Adrenal gland (tissue), 12 donors: ENCODE data around the gene SORBS1. TPM values are rescaled to one million over a fixed set of nuclear protein-coding genes. Genes with fewer than 3 reads are reported as not detected.
A peak's percentile ranks its signal among the peaks of the same experiment; 100 is the strongest.

Source experiments
- DNase-seq, 7 donors: peaks; one replicate each; pipeline ENCODE4 v3.0.0-alpha.2; 2019 to 2020
- H3K27ac ChIP-seq, 5 donors: fragments of 200-600 bp; sonication (generic) in 4 of 5; 1 replicate in 3 of 5; 2 replicates in 2 of 5; pipeline versions ENCODE4 v1.5.1 to v1.8.0; 2016 to 2020; ENCODE audit warnings: mild to moderate bottlenecking in 1 of 5
- H3K27me3 ChIP-seq: fragments of 200-600 bp; 2 replicates; pipeline ENCODE4 v1.8.0; 2021
- H3K36me3 ChIP-seq, 2 donors: fragments of 200-600 bp; replicated peaks in 1 of 2; 1 replicate in 1 of 2; 2 replicates in 1 of 2; pipeline versions ENCODE4 v1.5.1 to v1.8.0; 2018 to 2022
- H3K4me1 ChIP-seq, 2 donors: fragments of 200-600 bp; replicated peaks in 1 of 2; 1 replicate in 1 of 2; 2 replicates in 1 of 2; pipeline versions ENCODE4 v1.5.1 to v1.8.0; 2018 to 2021
- H3K4me3 ChIP-seq, 4 donors: fragments of 200-600 bp; sonication (generic) in 3 of 4; one replicate each; pipeline ENCODE4 v1.5.1; 2016 to 2018
- H3K9me3 ChIP-seq, 3 donors: fragments of 200-600 bp; sonication (generic) in 1 of 3; replicated peaks in 1 of 3; 1 replicate in 2 of 3; 2 replicates in 1 of 3; pipeline versions ENCODE4 v1.5.1 to v1.8.0; 2016 to 2021
- POLR2A ChIP-seq, 2 donors: fragments of 450-650 bp; IDR thresholded peaks; one replicate each; pipeline ENCODE4 v1.6.1; 2017; ENCODE audit warnings: antibody characterized with exemption in 2 of 2, mild to moderate bottlenecking in 2 of 2, moderate library complexity in 1 of 2
- WGBS, 4 donors: extraction: QIAGEN DNeasy Blood & Tissue Kit in 2 of 4; methylation state at CpG; one replicate each; pipeline versions ENCODE4 v1.1.5 to v1.1.7; 2013 to 2017; 5-methylcytosine and 5-hydroxymethylcytosine counted together
- intact Hi-C, 2 donors: fragments of 100-400 bp; cut with DNase I; formaldehyde crosslinking; loops; one replicate each; pipeline versions ENCODE4 v1.14.1 to v1.15.0; 2022 to 2023
- polyA plus RNA-seq, 3 donors: library from polyadenylated mRNA; stranded (reverse); fragments of 200-250 nt in 2 of 3; fragments of 350-450 nt in 1 of 3; fragmentation: Illumina TruSeq in 1 of 3; extraction: RNeasy Lipid Tissue Mini Kit (QIAGEN cat#74804) in 1 of 3; gene quantifications; one replicate each; pipeline ENCODE4 v1.2.3, GENCODE V29; 2013 to 2014
- total RNA-seq, 9 donors: library from RNA; depleted of rRNA in 4 of 9; stranded (reverse); fragments of >200 nt in 4 of 9; fragments of 120-200 nt in 1 of 9; fragmentation: NEBNext Ultra II Directional in 1 of 9; extraction: Animal tissue kit (Norgen Biotek cat#: 25700) in 1 of 9; gene quantifications; one replicate each; pipeline versions ENCODE4 v1.1.0 to v1.2.4, GENCODE V29; 2013 to 2023
- TF ChIP-seq, protein P1 (sequence below), 6 experiments: fragments of 450-650 bp in 4 of 6; fragments of 200-600 bp in 2 of 6; sonication (generic) in 1 of 6; IDR thresholded peaks; 1 replicate in 5 of 6; 2 replicates in 1 of 6; pipeline versions ENCODE4 v1.5.1 to v1.8.0; 2016 to 2021; ENCODE audit warnings: antibody characterized with exemption in 6 of 6, mild to moderate bottlenecking in 2 of 6, moderate library complexity in 1 of 6
- donor health status: healthy with polysubstance abuse.
- donor health status: Bipolar disorder and iron deficiency.
- donor health status: DM: yes; HTN: yes; CAD: no.
- donor health status: DM: no; HTN: no; CAD: no.
- donor health status: DM: no; HTN: no; CAD: no.
- donor health status: DM: yes; HTN: yes; CAD: no.

The SORBS1 gene
- total and polyA plus RNA-seq, 12 donors: 9.5 to 43.4 (median 19.0) TPM

- no peaks in the 10 kb centered on the region for H3K9me3 ChIP-seq
- H3K27me3 ChIP-seq: no peaks in the 10 kb centered on the region
- H3K27ac ChIP-seq: peak overlapping the region in 3 of 5 donors; percentile 37 to 71 (median 67)
- intact Hi-C loops: no loop called here
- H3K4me3 ChIP-seq: no peak overlapping the region
- H3K36me3 ChIP-seq: no peaks in the 10 kb centered on the region
- H3K4me1 ChIP-seq: peaks cover 4 to 7% of the 10 kb centered on the region in 2 donors
- WGBS, 4 donors: 41 to 55% (median 50%) methylated on average over 10 to 13 of the region's 13 CpGs
- peak in 6 of 7 donors; percentile 46 to 78 (median 54) for DNase-seq
- TF ChIP-seq POLR2A (IDR thresholded peaks at IDR 0.05): no peak
- TF ChIP-seq, protein P1, sequence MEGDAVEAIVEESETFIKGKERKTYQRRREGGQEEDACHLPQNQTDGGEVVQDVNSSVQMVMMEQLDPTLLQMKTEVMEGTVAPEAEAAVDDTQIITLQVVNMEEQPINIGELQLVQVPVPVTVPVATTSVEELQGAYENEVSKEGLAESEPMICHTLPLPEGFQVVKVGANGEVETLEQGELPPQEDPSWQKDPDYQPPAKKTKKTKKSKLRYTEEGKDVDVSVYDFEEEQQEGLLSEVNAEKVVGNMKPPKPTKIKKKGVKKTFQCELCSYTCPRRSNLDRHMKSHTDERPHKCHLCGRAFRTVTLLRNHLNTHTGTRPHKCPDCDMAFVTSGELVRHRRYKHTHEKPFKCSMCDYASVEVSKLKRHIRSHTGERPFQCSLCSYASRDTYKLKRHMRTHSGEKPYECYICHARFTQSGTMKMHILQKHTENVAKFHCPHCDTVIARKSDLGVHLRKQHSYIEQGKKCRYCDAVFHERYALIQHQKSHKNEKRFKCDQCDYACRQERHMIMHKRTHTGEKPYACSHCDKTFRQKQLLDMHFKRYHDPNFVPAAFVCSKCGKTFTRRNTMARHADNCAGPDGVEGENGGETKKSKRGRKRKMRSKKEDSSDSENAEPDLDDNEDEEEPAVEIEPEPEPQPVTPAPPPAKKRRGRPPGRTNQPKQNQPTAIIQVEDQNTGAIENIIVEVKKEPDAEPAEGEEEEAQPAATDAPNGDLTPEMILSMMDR (IDR thresholded peaks at IDR 0.05): peak in 1 of 6 experiments; percentile 6
Observed at GRCh38 chr10:95273393-95274312, 287.5 kb downstream of the SORBS1 start.

DNA sequence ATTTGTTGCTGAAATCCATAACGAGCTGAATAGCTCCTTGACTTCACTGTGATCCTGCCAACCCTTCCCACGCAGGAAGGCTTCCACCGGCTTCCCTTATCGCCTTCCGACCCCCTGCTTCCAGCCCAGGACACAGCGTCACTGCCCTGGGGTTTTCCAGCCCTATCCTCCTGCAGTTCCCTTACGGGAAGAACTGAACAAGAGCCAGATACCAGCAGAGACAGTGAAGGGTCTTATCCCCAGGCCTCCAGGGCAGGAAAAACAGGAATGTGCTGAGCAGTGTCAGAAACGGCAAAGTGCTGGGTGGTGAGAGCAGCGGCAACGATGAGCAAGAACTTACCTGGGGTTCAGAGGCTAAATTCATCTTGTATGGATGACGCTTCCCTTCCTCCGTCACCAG, 292.7 kb downstream of the SORBS1 start:
- WGBS, 4 donors: 55 to 64% (median 60%) methylated on average over 10 to 12 of the region's 12 CpGs
- no peaks in the 10 kb centered on the region for H3K36me3 ChIP-seq
- no peak overlapping the region for H3K4me3 ChIP-seq
- TF ChIP-seq, protein P1 (IDR thresholded peaks at IDR 0.05): no peak
- no peak for TF ChIP-seq POLR2A (IDR thresholded peaks at IDR 0.05)
- intact Hi-C loops: no loop called here
- no peaks in the 10 kb centered on the region for H3K9me3 ChIP-seq
- DNase-seq: peak in 5 of 7 donors; percentile 37 to 77 (median 45)
- H3K27me3 ChIP-seq: no peaks in the 10 kb centered on the region
- H3K27ac ChIP-seq: peak overlapping the region in 2 of 5 donors; percentile 65 to 68
- peaks cover 3 to 9% of the 10 kb centered on the region in 2 donors for H3K4me1 ChIP-seq

GRCh38 chr10:95267251-95267650, 293.9 kb downstream of the SORBS1 start:
- intact Hi-C loops: no loop called here
- no peaks in the 10 kb centered on the region for H3K9me3 ChIP-seq
- DNase-seq: no peak
- no peak for TF ChIP-seq POLR2A (IDR thresholded peaks at IDR 0.05)
- TF ChIP-seq, protein P1 (IDR thresholded peaks at IDR 0.05): no peak
- no peaks in the 10 kb centered on the region for H3K27me3 ChIP-seq
- no peak overlapping the region for H3K4me3 ChIP-seq
- 78 to 87% (median 83%) methylated on average over 3 of the region's 3 CpGs for WGBS, 4 donors
- H3K27ac ChIP-seq: no peak overlapping the region
- peaks cover 3 to 9% of the 10 kb centered on the region in 2 donors for H3K4me1 ChIP-seq
- no peaks in the 10 kb centered on the region for H3K36me3 ChIP-seq

- no peak overlapping the region for H3K4me3 ChIP-seq
- H3K4me1 ChIP-seq: peaks cover 3 to 9% of the 10 kb centered on the region in 2 donors
- TF ChIP-seq, protein P1 (IDR thresholded peaks at IDR 0.05): no peak
- TF ChIP-seq POLR2A (IDR thresholded peaks at IDR 0.05): no peak
- H3K27ac ChIP-seq: peak overlapping the region in 1 of 5 donors; percentile 34
- H3K36me3 ChIP-seq: no peaks in the 10 kb centered on the region
- DNase-seq: no peak
- 56 to 70% (median 60%) methylated on average over 1 of the region's 1 CpG for WGBS, 4 donors
- H3K27me3 ChIP-seq: no peaks in the 10 kb centered on the region
- no peaks in the 10 kb centered on the region for H3K9me3 ChIP-seq
- intact Hi-C loops: no loop called here
Observed at GRCh38 chr10:95266674-95267095, 294.5 kb downstream of the SORBS1 start.
